ENCODE measurements around the gene NHS.
"Not testable (repeated sequence)": the region's sequence is repeated elsewhere in the genome, so short reads cannot be mapped to it uniquely, and the experiment has no call there.

NHS gene

DNA sequence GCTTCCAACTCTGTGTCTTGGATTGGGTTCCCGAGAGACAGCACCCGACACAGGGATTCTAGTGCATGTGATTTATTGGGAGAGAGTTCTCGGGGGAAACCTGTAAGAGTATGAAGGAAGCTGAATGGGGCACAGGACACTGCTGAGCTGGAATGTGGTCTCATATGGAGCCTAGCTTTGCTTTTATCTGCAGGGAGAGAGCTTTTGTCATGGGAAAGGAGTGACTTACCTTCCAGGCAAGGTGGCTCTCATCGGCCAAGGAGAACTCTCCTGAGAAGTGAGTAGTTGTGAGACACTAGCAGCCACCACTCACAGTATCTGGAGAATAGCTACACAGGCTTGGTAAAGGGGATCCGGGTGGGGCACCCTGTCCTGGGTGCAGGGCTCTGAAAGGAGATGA lies 124.5 kb downstream of the NHS start:
- ATAC-seq, result no peak

DNA sequence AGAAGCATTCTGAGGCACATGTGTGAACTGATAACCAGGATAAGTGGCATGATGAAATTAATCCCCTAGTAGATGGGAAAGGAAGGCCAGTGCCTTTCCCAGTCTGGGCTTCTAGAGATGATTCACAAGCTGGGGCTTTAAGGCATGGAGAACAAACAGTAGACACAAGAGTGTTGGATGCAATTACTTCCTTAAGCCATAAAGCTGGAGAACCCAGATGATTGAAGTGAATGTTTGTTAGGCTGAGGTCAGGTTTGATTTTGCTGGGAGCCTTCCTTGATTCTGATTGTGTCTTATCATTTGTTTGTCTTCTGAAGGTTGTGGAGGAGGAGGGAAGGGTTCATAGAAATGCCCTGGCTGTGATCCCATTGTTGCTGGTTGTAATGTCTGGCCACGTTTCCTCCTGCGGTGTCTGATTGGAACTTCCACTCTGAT lies 125.2 kb downstream of the NHS start:
- no peak for ATAC-seq

- ATAC-seq, result no peak
Measured at GRCh38 chrX:17501746-17502145, 126.7 kb downstream of the NHS start.

- not testable (repeated sequence) for ATAC-seq
Measured at GRCh38 chrX:17506352-17506751, 131.4 kb downstream of the NHS start.

- ATAC-seq, result no peak
Measured at GRCh38 chrX:17511556-17511955, 136.6 kb downstream of the NHS start.

DNA sequence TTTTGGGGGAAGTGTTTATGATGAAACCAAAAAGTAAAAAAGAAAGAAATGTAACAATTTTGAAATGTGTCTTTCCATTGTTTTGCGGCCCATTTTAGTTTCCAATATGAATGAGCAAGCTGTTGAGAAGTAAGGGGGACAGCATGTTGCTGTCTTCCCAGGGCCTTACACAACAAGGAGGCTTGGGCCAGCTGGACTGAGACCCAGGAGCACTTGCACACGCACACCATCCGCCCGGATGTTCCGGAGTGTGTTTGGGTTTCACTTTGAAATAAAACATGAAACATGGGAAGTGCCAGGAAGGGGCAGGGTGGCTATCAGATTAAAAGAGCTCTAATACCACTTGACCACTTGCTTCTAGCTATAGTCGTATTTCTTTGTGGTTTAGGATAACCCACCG lies 144.4 kb downstream of the NHS start:
- no peak for ATAC-seq

DNA sequence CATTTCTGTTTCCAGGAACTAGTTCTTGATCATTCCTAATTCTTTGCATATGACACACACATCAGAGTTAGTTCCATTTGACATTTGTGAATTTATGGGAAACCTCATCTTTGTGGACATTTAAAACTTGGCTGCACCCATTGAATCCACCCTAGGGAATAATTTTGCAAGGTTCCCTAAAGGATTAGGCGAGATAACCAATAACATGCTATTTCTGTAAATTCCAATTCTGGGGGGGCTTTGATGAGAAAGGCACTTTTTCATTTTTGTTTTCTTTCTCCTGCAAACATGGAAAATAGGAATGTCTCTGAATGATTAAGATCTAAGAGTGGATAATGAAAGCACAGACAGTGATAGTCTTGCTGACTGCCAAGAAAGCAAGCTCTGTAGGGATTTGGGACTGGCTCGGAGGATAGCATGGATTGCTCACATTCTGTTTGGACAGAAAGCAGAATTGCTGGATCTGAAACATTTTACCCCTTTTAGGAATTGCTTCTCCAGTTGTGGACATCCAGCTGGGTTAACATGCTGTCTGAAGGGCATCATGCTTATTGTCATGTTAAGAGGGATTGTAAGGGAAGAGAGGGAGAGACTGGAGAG lies 145.1 kb downstream of the NHS start:
- no peak for ATAC-seq

DNA sequence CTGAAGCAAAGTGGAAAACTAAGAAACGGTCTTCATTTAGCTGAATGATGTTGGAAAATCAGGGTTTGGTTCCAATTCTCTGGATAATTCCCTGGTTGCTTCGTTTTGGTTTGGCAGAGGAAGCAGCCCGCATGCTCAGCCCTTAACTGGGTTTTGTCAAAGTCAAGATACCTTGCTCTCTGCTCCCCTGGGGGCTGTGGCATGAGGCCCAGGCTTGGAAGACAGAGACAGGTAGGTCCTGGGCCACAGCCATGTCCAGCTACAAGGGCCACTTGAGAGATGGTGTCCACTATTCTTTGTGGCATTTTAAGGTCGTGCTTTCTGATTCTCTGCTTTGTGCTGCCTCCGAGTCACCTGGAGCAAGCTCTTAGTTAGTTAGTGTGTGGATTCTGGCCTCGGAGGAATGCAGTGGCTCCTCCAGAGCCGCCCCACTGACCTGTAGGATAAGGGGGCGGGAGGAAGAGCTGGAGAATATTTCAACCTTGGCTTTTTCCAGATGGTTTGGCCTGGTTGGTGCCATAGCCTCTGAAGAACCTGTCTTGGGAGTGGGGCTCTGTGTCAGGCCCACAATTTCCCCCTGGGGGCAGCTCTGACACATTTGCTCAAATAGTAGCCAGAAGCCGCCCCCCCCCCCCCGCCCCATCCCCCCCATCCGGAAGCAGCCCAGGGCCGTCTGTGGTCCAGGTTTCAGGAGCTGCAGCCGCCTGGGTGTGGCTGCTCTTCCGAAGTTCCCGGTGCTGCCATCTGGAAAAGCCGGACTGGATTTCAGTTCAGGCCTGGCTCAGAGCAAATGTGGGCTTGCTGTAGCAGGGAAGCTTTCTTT lies 147.1 kb downstream of the NHS start:
- no peak for ATAC-seq

- ATAC-seq, result no peak
Measured at GRCh38 chrX:17525266-17525665, 150.3 kb downstream of the NHS start.

- no peak for ATAC-seq
Measured at GRCh38 chrX:17525762-17526555, 151.0 kb downstream of the NHS start.

GRCh38 chrX:17527135-17527701 lies 152.2 kb downstream of the NHS start:
- ATAC-seq, result no peak

GRCh38 chrX:17527922-17528321 lies 152.9 kb downstream of the NHS start:
- ATAC-seq, result no peak

DNA sequence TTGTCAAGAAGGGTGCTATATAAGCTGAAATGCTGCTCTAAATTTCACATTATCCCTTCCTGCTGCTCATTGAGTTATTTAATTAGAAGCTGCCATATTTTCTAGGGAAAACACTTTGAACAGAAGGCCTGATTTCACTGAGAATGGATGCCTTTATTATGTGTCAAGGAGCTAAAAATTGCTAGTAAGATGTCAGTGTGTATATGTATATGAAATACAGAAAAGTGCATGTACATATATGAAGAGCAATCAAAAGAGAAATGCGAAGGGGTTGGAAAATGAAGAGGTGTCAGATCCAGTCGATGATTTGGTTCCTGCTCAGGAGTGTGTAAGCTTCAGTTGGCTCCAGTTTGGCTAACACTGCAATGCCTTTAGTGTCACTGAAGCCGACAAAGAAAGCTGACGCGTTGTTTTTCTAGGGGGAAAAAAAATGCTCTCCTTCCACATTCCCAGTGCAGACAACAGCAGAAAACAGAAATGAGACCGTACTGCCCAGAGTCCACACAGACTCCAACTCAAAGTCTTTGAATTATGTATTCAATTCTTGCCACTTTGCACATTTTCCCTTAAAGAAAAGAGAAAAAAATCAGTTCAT lies 154.2 kb downstream of the NHS start:
- ATAC-seq, result no peak

- ATAC-seq, result no peak
Measured at GRCh38 chrX:17531500-17531899, 156.5 kb downstream of the NHS start.

- ATAC-seq, result no peak
Measured at GRCh38 chrX:17535229-17535628, 160.2 kb downstream of the NHS start.

DNA sequence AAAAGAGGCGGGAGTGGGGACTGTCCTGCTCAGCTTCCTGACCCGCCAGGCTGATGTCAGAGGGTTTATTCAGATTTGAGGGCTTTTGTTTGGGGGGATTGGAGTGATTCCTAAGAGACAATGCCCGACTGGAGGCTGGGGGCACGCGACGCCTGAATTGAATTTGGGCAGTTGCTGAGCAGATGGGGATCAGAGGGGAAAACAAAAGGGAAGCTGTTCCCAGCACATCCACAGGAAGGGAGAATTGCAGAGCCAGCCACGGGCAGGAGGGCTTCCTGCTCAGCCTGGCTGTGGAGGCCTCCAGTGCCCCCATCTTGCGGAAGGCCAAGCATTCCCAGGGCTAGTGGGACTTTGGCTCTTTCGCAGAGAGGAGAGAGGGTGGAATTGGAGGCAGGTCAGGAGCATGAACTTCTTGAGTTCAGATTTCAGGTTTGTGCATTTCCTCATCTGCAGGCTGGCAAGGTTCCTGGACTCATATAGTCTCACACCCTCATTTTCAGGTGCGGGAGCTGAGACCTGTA lies 162.8 kb downstream of the NHS start:
- ATAC-seq, result no peak

DNA sequence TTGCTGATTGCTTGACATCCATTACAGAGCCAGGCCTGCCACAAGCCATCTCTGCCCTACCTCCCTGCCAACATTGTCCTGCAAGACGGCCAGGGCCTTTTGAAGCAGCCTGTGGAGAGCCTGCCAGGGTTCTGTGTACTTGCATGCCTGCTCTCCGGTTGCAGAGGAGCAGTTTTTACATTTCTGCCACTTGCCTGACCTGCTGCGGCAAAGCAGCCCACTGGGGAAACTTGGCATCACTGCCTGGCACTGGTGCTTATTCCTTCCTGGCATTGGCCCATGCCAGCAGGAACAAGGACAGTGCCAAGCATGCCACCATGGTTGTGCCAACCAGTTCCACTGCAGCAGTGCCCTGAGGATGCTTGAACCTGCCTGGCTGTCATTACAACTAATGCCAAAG lies 167.1 kb downstream of the NHS start:
- no peak for ATAC-seq

- ATAC-seq, result no peak
Measured at GRCh38 chrX:17544821-17545220, 169.8 kb downstream of the NHS start.

DNA sequence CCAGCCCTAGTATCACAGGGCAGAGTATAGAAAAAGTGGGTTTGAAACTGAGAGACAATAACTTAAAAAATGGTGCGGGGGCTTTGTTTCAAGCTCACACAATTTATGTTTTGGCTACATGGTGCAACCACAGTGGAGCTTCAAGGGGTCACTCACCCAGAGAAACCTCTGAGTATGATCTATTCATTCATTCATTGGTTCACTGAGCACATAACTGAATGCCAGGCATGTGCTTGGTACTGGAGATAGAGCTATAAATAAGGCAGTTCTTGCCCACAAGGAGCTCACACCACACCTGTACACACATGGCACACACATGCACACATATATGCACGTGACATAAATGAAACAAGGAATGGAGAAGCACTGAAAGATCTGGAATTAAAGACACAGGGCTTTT lies 171.4 kb downstream of the NHS start:
- no peak for ATAC-seq

GRCh38 chrX:17547658-17548057 lies 172.7 kb downstream of the NHS start:
- no peak for ATAC-seq

- no peak for ATAC-seq
Measured at GRCh38 chrX:17549107-17549651, 174.2 kb downstream of the NHS start.

DNA sequence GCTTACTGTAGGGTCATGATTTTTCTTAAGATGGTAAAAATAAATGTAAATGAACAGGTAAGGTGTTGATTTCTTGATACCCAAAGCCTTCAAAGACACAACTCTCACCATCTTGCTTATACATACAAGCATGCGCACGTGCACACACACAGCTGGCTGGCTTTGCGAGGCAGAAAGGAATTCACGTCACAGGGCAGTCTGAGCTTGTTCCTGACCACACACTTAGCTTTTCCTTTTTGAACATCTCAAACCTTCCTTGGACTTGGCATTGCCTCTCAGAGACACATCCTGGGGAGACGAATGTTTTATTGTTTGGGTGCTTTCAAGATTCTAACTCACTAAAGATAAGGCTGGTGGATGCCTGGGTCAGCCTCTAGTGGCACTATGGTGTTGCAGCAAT lies 175.0 kb downstream of the NHS start:
- no peak for ATAC-seq
